CD4-positive, alpha-beta T cell treated with Interleukin-17A for 1 hour (primary cell): ENCODE measurements around the gene AMN.

ENCODE experiments used
- DNase-seq: peaks from one replicate; pipeline ENCODE4 v3.0.0-alpha.2; 2020

Gene AMN

GRCh38 chr14:102969901-102970300 lies 47.4 kb downstream of the AMN start:
- no peak for DNase-seq

GRCh38 chr14:102970496-102970895 lies 48.0 kb downstream of the AMN start:
- no peak for DNase-seq

- DNase-seq: no peak
Measured at GRCh38 chr14:102971314-102971713, 48.9 kb downstream of the AMN start.

- DNase-seq: no peak
Measured at GRCh38 chr14:102971836-102972606, 49.6 kb downstream of the AMN start.

DNA sequence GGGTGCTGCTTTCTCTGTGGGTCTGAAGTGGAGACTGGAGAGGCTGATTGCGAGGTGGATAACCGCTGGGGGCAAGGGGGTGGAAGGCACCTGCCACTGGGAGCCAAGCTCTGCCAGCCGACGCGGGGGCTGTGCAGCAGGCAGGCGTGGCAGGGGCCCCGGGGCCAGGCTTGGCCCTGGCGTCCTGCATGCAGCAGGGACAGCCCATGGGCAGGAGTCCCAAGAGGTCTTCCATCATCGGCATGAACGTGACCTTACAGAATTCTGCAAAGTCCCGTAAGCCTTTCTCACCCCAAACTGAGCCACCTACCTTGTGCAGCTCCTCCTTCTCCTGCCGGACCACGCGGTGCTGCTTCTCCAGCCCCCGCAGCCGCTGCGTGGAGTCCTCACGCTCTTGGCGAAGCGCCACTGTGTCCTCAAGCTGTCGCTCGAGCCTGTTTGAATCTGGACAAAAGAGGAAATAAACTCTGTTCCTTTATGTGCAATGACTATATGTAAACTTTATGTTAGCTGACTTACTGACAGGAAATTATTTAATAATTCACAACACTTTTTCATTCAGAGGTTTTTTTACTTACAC lies 51.3 kb downstream of the AMN start:
- no peak for DNase-seq

DNA sequence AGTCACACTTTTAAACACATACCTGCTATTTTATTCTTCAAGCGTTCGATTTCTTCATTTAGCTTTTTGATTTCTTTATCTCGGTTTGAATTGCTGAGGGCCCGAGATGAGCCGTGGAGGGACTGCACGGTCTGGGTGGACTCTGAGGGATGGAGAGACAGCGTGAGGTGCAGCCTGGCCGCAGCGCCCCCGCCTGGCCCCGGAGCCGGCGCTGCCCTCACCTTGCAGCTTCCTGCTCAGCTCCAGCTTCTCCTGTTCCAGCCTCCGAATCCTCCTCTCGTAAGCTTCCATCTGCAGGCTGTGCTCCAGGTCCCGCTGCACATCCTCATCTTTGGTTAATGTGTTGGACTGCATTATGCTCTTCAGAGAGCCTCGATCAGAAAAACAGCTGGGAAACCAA lies 53.2 kb downstream of the AMN start:
- no peak for DNase-seq

DNA sequence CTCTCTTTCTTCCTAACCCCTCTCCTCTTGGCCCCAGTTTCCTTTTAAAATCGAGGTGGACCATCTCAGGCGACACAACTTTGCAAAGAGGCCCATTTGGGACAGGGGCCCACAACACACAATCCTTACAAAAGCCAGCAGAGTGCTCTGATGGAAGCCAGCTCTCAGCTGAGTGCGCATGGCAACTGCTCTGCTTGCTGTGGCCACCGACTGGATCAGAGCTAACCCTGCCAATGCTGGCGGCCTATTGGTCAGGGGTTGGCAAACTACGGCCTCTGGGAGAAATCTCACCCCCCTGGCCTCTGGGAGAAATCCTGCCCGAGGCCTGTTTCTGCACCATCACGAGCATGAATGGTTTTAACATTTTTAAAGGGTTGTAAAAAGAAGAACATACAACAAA lies 55.0 kb downstream of the AMN start:
- DNase-seq: no peak

DNA sequence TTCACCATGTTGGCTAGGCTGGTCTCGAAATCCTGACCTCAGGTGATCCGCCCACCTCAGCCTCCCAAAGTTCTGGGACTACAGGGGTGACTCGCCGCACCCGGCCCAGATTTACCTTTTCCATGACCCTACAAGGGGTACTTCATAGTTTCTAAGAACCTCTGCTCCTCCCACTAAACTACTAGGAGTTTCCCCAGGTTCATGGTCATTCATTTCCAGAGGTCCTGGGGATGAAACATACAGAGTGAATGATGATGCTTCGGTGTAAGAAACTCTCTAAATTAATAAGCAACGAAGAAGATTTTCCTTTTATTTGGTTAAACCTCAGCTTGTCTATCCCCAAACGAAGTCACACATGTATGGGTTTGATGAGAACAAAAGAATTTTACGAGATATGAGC lies 56.9 kb downstream of the AMN start:
- no peak for DNase-seq

DNA sequence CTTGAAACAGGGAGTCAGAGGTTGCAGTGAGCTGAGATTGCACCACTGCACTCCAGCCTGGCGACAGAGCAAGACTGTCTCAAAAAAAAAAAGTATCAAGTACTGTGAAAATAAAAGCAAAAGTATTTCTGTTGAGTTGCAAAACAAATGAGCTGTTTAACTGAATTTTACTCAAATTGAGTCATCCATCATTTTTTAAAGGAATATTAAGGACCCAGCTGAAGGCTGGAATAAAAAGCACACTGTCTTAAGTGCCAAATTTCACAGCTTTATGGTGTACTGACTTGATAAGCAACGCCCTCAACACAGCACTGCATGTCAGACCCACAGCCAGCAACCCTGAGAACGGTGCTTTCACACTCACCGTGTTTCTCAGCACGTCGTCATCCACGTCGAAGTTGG lies 57.9 kb downstream of the AMN start:
- no peak for DNase-seq
